HG03045 (cell line): ENCODE measurements around the gene HSD17B12.
"Not testable (repeated sequence)": the region's sequence is repeated elsewhere in the genome, so short reads cannot be mapped to it uniquely, and the experiment has no call there.

Source experiments
- ATAC-seq: cut with Tn5 transposase; IDR thresholded peaks from one replicate; pipeline ENCODE4 v1.9.1; 2021; ENCODE audit warnings: mild to moderate bottlenecking, moderate library complexity; ENCODE audit not compliant: unreplicated experiment

The HSD17B12 gene

GRCh38 chr11:43738600-43739409 lies 58.3 kb downstream of the HSD17B12 start:
- no peak for ATAC-seq

- no peak for ATAC-seq
Observed at GRCh38 chr11:43746670-43747069, 66.1 kb downstream of the HSD17B12 start.

GRCh38 chr11:43747130-43747802 lies 66.7 kb downstream of the HSD17B12 start:
- no peak for ATAC-seq

GRCh38 chr11:43748095-43748494 lies 67.6 kb downstream of the HSD17B12 start:
- no peak for ATAC-seq

GRCh38 chr11:43751726-43752125 lies 71.2 kb downstream of the HSD17B12 start:
- ATAC-seq = no peak

- no peak for ATAC-seq
Observed at GRCh38 chr11:43756575-43756974, 76.0 kb downstream of the HSD17B12 start.

GRCh38 chr11:43758927-43759326 lies 78.4 kb downstream of the HSD17B12 start:
- no peak for ATAC-seq

GRCh38 chr11:43760902-43761301 lies 80.4 kb downstream of the HSD17B12 start:
- no peak for ATAC-seq

DNA sequence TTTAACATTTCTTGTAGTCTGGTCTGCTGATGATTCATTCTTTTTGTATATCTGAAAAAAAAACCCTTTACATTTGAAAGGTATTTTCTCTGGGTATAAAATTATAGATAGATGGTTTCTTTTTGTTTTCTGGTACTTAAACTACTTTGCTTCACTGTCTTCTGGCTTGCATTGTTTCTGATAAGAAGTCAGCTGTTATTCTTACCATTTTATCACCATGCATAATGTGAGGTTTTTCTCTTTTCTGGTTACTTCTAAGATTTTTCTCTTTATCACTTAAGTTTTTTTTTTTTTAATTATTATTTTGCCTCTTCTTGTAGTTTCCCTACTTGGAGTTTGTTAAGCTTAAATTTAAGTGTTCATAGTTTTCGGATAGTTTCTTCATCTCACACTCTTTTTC lies 84.7 kb downstream of the HSD17B12 start:
- ATAC-seq = no peak

GRCh38 chr11:43768654-43769053 lies 88.1 kb downstream of the HSD17B12 start:
- not testable (repeated sequence) for ATAC-seq

DNA sequence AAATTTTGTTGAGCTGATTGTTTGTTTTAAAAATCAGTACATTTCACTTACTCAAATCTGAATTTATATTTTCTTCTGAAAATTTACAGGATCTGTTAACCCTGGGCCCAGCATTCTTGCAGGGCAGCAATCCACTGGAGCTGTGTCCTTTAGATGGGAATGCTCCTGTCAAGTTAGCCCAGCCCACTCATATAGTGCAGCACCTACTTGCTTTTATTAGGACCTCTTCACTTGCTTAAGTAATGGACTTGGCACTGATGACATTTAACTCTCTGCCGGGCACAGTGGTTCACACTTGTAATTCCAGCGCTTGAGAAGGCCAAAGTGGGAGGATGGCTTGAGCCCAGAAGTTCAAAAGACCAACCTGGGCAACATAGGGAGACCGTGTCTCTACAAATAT lies 89.6 kb downstream of the HSD17B12 start:
- no peak for ATAC-seq

- no peak for ATAC-seq
Observed at GRCh38 chr11:43772733-43773132, 92.2 kb downstream of the HSD17B12 start.

GRCh38 chr11:43774786-43775185 lies 94.2 kb downstream of the HSD17B12 start:
- no peak for ATAC-seq

- ATAC-seq = no peak
Observed at GRCh38 chr11:43779306-43779705, 98.8 kb downstream of the HSD17B12 start.

- ATAC-seq = no peak
Observed at GRCh38 chr11:43784301-43784700, 103.8 kb downstream of the HSD17B12 start.

- no peak for ATAC-seq
Observed at GRCh38 chr11:43784866-43785265, 104.3 kb downstream of the HSD17B12 start.

GRCh38 chr11:43785318-43785717 lies 104.8 kb downstream of the HSD17B12 start:
- ATAC-seq = no peak

DNA sequence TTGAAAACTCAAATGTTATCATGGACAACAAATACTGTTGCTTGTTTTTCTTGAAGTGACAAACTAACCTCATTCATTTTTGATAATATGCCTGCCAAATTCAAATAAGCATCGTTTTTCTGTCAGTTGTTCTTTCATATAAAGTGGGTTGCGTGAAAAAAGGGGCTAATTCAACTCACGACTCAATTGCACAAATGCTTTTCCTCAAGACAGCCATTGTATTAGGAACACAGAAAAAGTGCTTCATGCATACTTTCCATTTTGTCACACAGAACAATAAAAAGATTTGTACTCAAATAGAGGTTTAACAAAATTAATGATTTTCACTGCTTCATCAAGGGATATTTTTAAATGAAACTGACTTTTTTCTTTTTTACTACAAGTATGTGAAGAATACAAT lies 105.5 kb downstream of the HSD17B12 start:
- ATAC-seq = no peak

- no peak for ATAC-seq
Observed at GRCh38 chr11:43787824-43788223, 107.3 kb downstream of the HSD17B12 start.

DNA sequence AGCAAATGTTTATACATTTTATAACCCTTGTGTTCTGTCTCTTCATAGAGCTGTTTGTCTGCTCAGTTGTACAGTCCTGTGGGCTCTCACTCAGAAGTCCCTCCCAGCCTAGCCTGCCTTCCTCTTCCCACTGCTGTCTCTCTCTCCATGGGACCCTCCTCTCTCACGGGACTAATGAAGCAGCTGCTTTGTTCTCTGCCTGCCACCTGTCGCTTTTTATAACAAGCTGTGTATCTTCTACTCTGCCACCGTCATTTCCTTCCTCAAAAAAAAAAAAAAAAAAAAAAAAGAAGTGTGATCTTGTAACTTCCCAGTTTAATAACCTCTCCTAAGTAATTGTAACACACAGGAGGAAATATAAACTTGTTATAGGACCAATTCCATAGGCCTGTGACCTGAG lies 107.9 kb downstream of the HSD17B12 start:
- ATAC-seq = no peak

GRCh38 chr11:43789700-43790443 lies 109.3 kb downstream of the HSD17B12 start:
- no peak for ATAC-seq

- ATAC-seq = no peak
Observed at GRCh38 chr11:43790444-43790794, 109.9 kb downstream of the HSD17B12 start.
